ENCODE results near the gene COQ4. TPM values are rescaled to one million over a fixed set of nuclear protein-coding genes. Genes with fewer than 3 reads are reported as not detected.

The COQ4 gene
- total RNA-seq, 1 donor from 2014 or later: 46.6 TPM

- H3K27ac Mint-ChIP-seq (ENCODE audit: unreplicated experiment): no peak overlapping the region
- H3K36me3 Mint-ChIP-seq (ENCODE audit: low read depth, unreplicated experiment): peaks cover 11% of the 10 kb centered on the region
- H3K4me3 Mint-ChIP-seq (ENCODE audit: unreplicated experiment): no peak overlapping the region
These were observed 46.5 kb downstream of the COQ4 start for GRCh38 chr9:128369024-128369706.

GRCh38 chr9:128370367-128370751 lies 47.7 kb downstream of the COQ4 start:
- peak overlapping the region; percentile 93 for H3K4me3 Mint-ChIP-seq (ENCODE audit: unreplicated experiment)
- peak overlapping the region; percentile 92 for H3K27ac Mint-ChIP-seq (ENCODE audit: unreplicated experiment)
- DNase-seq (ENCODE audit: low spot score): no peak
- no peak for TF ChIP-seq CTCF (IDR thresholded peaks at IDR 0.05; ENCODE audit: unreplicated experiment)
- H3K27me3 Mint-ChIP-seq (ENCODE audit: unreplicated experiment): peaks cover 7% of the 10 kb centered on the region
- peaks cover 33% of the 10 kb centered on the region for H3K4me1 Mint-ChIP-seq (ENCODE audit: unreplicated experiment)
- H3K9me3 Mint-ChIP-seq (ENCODE audit: unreplicated experiment): no peaks in the 10 kb centered on the region
- peaks cover 11% of the 10 kb centered on the region for H3K36me3 Mint-ChIP-seq (ENCODE audit: low read depth, unreplicated experiment)

More at GRCh38 chr9:128369024-128369706, 46.5 kb downstream of the COQ4 start:
- no peaks in the 10 kb centered on the region for H3K9me3 Mint-ChIP-seq (ENCODE audit: unreplicated experiment)
- H3K27me3 Mint-ChIP-seq (ENCODE audit: unreplicated experiment): peaks cover 7% of the 10 kb centered on the region
- DNase-seq (ENCODE audit: low spot score): no peak
- no peak for TF ChIP-seq CTCF (IDR thresholded peaks at IDR 0.05; ENCODE audit: unreplicated experiment)
- peaks cover 34% of the 10 kb centered on the region for H3K4me1 Mint-ChIP-seq (ENCODE audit: unreplicated experiment)

GRCh38 chr9:128370752-128371629 lies 48.4 kb downstream of the COQ4 start, which contains the start of gene URM1:
URM1 (plus strand) TSS chr9:128371374; CDS start chr9:128371381, 7 bp downstream.
- peak within 1 kb of the TSS; percentile 93 for H3K4me3 Mint-ChIP-seq (ENCODE audit: unreplicated experiment)
- DNase-seq (ENCODE audit: low spot score): peak; percentile 91
- no peaks in the 10 kb centered on the region for H3K9me3 Mint-ChIP-seq (ENCODE audit: unreplicated experiment)
- peak within 1 kb of the TSS; percentile 92 for H3K27ac Mint-ChIP-seq (ENCODE audit: unreplicated experiment)
- peaks cover 11% of the 10 kb centered on the region for H3K36me3 Mint-ChIP-seq (ENCODE audit: low read depth, unreplicated experiment)
- H3K27me3 Mint-ChIP-seq (ENCODE audit: unreplicated experiment): peaks cover 5% of the 10 kb centered on the region
- no peak for TF ChIP-seq CTCF (IDR thresholded peaks at IDR 0.05; ENCODE audit: unreplicated experiment)
- peaks cover 32% of the 10 kb centered on the region for H3K4me1 Mint-ChIP-seq (ENCODE audit: unreplicated experiment)

GRCh38 chr9:128371630-128372117 lies 49.0 kb downstream of the COQ4 start:
- no peak for TF ChIP-seq CTCF (IDR thresholded peaks at IDR 0.05; ENCODE audit: unreplicated experiment)
- peaks cover 5% of the 10 kb centered on the region for H3K27me3 Mint-ChIP-seq (ENCODE audit: unreplicated experiment)
- H3K4me3 Mint-ChIP-seq (ENCODE audit: unreplicated experiment): peak overlapping the region; percentile 93
- H3K36me3 Mint-ChIP-seq (ENCODE audit: low read depth, unreplicated experiment): peaks cover 11% of the 10 kb centered on the region
- no peaks in the 10 kb centered on the region for H3K9me3 Mint-ChIP-seq (ENCODE audit: unreplicated experiment)
- H3K27ac Mint-ChIP-seq (ENCODE audit: unreplicated experiment): peak overlapping the region; percentile 92
- peaks cover 32% of the 10 kb centered on the region for H3K4me1 Mint-ChIP-seq (ENCODE audit: unreplicated experiment)
- no peak for DNase-seq (ENCODE audit: low spot score)
